Uterus (tissue), 4 donors: ENCODE results near the gene TBC1D19. TPM values are rescaled to one million over a fixed set of nuclear protein-coding genes. Genes with fewer than 3 reads are reported as not detected.

Source experiments
- DNase-seq, 2 donors: peaks; one replicate each; pipeline ENCODE4 v3.0.0-alpha.2; 2019 to 2020
- H3K27ac ChIP-seq, 2 donors: fragments of 200-600 bp; sonication (generic); 1 replicate in 1 of 2; 2 replicates in 1 of 2; pipeline ENCODE4 v1.5.1; 2016 to 2018
- H3K27me3 ChIP-seq, 2 donors: fragments of 200-600 bp; sonication (generic); one replicate each; pipeline ENCODE4 v1.5.1; 2018 to 2019; ENCODE audit warnings: control low read depth in 1 of 2
- H3K36me3 ChIP-seq, 2 donors: fragments of 200-600 bp; sonication (generic); one replicate each; pipeline ENCODE4 v1.5.1; 2019; ENCODE audit warnings: control low read depth in 1 of 2
- H3K4me1 ChIP-seq, 2 donors: fragments of 200-600 bp; sonication (generic); one replicate each; pipeline ENCODE4 v1.5.1; 2018 to 2019; ENCODE audit warnings: control low read depth in 1 of 2
- H3K4me3 ChIP-seq, 2 donors: fragments of 200-600 bp; sonication (generic); 1 replicate in 1 of 2; 2 replicates in 1 of 2; pipeline ENCODE4 v1.5.1; 2018 to 2019; ENCODE audit warnings: mild to moderate bottlenecking in 1 of 2
- H3K9me3 ChIP-seq, 2 donors: fragments of 200-600 bp; sonication (generic); one replicate each; pipeline ENCODE4 v1.5.1; 2019; ENCODE audit warnings: control low read depth in 1 of 2
- CTCF ChIP-seq, 4 experiments: fragments of 200-600 bp in 2 of 4; fragments of 450-650 bp in 2 of 4; sonication (generic) in 2 of 4; IDR thresholded peaks; one replicate each; pipeline ENCODE4 v1.5.1; 2016 to 2019; ENCODE audit warnings: antibody characterized with exemption in 4 of 4, mild to moderate bottlenecking in 2 of 4, moderate library complexity in 1 of 4
- POLR2A ChIP-seq, 2 donors: fragments of 450-650 bp; IDR thresholded peaks; one replicate each; pipeline ENCODE4 v1.6.1; 2016; ENCODE audit warnings: antibody characterized with exemption in 2 of 2, mild to moderate bottlenecking in 1 of 2, moderate library complexity in 1 of 2
- intact Hi-C: fragments of 100-400 bp; cut with DNase I; formaldehyde crosslinking; loops from one replicate; pipeline ENCODE4 v1.15.1; 2023; ENCODE audit warnings: low total_unique reads
- total RNA-seq, 4 donors: library from RNA; depleted of rRNA in 3 of 4; stranded (reverse); fragments of >200 nt in 3 of 4; gene quantifications; one replicate each; pipeline versions ENCODE4 v1.1.0 to v1.2.4, GENCODE V29; 2014 to 2023
- donor health status: DM: yes; HTN: yes; CAD: no.

The TBC1D19 gene
- total RNA-seq, 4 donors from 2014 or later = 5.4 to 69.6 (median 25.2) TPM

DNA sequence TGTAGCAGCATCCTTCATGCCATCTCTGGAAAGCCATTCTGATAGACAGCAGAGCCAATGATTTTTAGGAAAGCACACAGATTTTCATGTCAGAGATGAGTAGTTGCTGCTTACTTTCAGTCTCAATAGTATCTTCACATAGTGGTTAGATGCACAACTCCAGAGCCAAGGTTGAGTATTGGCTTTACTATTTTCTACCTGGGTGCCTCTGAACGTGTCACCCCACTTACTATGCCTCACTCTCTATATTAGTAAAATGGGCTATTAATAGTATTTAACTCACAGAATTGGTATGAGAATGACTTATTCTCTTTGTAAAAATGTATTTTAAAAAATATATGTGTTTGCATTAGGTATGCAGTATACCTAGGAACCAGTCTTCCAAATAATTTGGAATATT, 168.0 kb downstream of the TBC1D19 start:
- no peaks in the 10 kb centered on the region for H3K4me1 ChIP-seq
- TF ChIP-seq POLR2A (IDR thresholded peaks at IDR 0.05) (no peak), CTCF (IDR thresholded peaks at IDR 0.05) (no peak)
- DNase-seq = no peak
- intact Hi-C loops = no loop called here
- H3K27ac ChIP-seq = no peak overlapping the region
- no peaks in the 10 kb centered on the region for H3K36me3 ChIP-seq
- H3K4me3 ChIP-seq = no peak overlapping the region
- no peaks in the 10 kb centered on the region for H3K9me3 ChIP-seq
- H3K27me3 ChIP-seq = no peaks in the 10 kb centered on the region

GRCh38 chr4:26753187-26753586, 169.3 kb downstream of the TBC1D19 start:
- TF ChIP-seq CTCF (IDR thresholded peaks at IDR 0.05) = no peak
- H3K9me3 ChIP-seq = no peaks in the 10 kb centered on the region
- no peak overlapping the region for H3K27ac ChIP-seq
- H3K27me3 ChIP-seq = no peaks in the 10 kb centered on the region
- H3K36me3 ChIP-seq = no peaks in the 10 kb centered on the region
- no peak overlapping the region for H3K4me3 ChIP-seq
- intact Hi-C loops = no loop called here
- no peak for DNase-seq
- H3K4me1 ChIP-seq = no peaks in the 10 kb centered on the region

GRCh38 chr4:26753617-26754016, 169.7 kb downstream of the TBC1D19 start:
- Histone ChIP-seq H3K27ac (no peak overlapping the region), H3K9me3 (no peaks in the 10 kb centered on the region), H3K27me3 (no peaks in the 10 kb centered on the region), H3K36me3 (no peaks in the 10 kb centered on the region), H3K4me1 (no peaks in the 10 kb centered on the region), H3K4me3 (no peak overlapping the region)
- no peak for TF ChIP-seq POLR2A (IDR thresholded peaks at IDR 0.05)
- no peak for TF ChIP-seq CTCF (IDR thresholded peaks at IDR 0.05)
- DNase-seq = no peak
- intact Hi-C loops = no loop called here

DNA sequence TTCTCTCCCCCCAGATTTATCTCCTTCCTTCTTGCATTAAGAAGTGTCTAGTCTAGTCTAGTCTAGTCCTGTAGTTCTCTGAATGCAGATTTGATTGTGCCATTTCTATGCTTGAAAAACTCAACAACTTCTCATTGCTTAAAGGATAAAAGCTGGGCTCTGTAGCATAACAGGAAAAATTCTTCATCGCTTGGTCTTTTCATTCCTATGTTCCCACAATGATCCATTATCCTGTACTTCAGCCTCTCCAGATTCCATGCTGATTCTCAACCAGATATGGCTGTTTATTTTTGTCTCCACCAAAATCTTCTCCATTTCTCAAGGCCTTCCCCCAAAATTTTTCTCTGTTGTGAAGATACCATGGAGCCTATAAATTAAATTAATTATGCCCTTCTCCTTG, 173.9 kb downstream of the TBC1D19 start:
- Histone ChIP-seq H3K36me3 (no peaks in the 10 kb centered on the region), H3K27ac (no peak overlapping the region), H3K27me3 (no peaks in the 10 kb centered on the region), H3K9me3 (no peaks in the 10 kb centered on the region), H3K4me3 (no peak overlapping the region), H3K4me1 (no peaks in the 10 kb centered on the region)
- no peak for TF ChIP-seq CTCF (IDR thresholded peaks at IDR 0.05)
- TF ChIP-seq POLR2A (IDR thresholded peaks at IDR 0.05) = no peak
- DNase-seq = no peak
- intact Hi-C loops = no loop called here

- H3K36me3 ChIP-seq = no peaks in the 10 kb centered on the region
- H3K4me1 ChIP-seq = no peaks in the 10 kb centered on the region
- H3K9me3 ChIP-seq = no peaks in the 10 kb centered on the region
- H3K27ac ChIP-seq = no peak overlapping the region
- no peak overlapping the region for H3K4me3 ChIP-seq
- intact Hi-C loops = no loop called here
- no peaks in the 10 kb centered on the region for H3K27me3 ChIP-seq
- no peak for DNase-seq
- TF ChIP-seq CTCF (IDR thresholded peaks at IDR 0.05) (no peak), POLR2A (IDR thresholded peaks at IDR 0.05) (no peak)
These were observed 175.0 kb downstream of the TBC1D19 start for GRCh38 chr4:26758899-26759298.
